RWPE2 (cell line): ENCODE results near the gene MYEOV.

Experiments used
- ATAC-seq: fragments of 200-7000 bp; cut with Tn5 transposase; 3 replicates; pipeline ENCODE4 v1.9.1; 2021; ENCODE audit warnings: low read depth
- DNase-seq: peaks from one replicate; pipeline ENCODE4 v3.0.0-alpha.2; 2020; ENCODE audit warnings: low spot score
- H3K27ac ChIP-seq: fragments of 450-650 bp; 2 replicates; pipeline ENCODE4 v1.5.1; 2017; ENCODE audit warnings: mild to moderate bottlenecking; ENCODE audit not compliant: poor library complexity, severe bottlenecking
- H3K27me3 ChIP-seq: fragments of 250-450 bp; sonication (Bioruptor Pico); 2 replicates; pipeline ENCODE4 v1.5.1; 2021; ENCODE audit warnings: mild to moderate bottlenecking, moderate library complexity; ENCODE audit not compliant: insufficient read depth, poor library complexity, severe bottlenecking
- H3K36me3 ChIP-seq: fragments of 250-450 bp; sonication (Bioruptor Pico); 2 replicates; pipeline ENCODE4 v1.5.1; 2020; ENCODE audit warnings: low read depth, mild to moderate bottlenecking, moderate library complexity
- H3K4me1 ChIP-seq: fragments of 250-450 bp; sonication (Bioruptor Pico); 2 replicates; pipeline ENCODE4 v1.5.1; 2021; ENCODE audit warnings: mild to moderate bottlenecking, moderate library complexity; ENCODE audit not compliant: insufficient read depth, poor library complexity, severe bottlenecking
- H3K4me3 ChIP-seq: fragments of 250-450 bp; sonication (Bioruptor Pico); 2 replicates; pipeline ENCODE4 v1.5.1; 2021; ENCODE audit warnings: mild to moderate bottlenecking, moderate library complexity; ENCODE audit not compliant: severe bottlenecking
- H3K9me3 ChIP-seq: fragments of 250-450 bp; sonication (Bioruptor Pico); 2 replicates; pipeline ENCODE4 v1.5.1; 2021; ENCODE audit warnings: mild to moderate bottlenecking, moderate library complexity; ENCODE audit not compliant: severe bottlenecking
- TF ChIP-seq, protein P1 (sequence below): fragments of 450-650 bp; IDR thresholded peaks from one replicate; pipeline ENCODE4 v1.5.1; 2017; ENCODE audit warnings: mild to moderate bottlenecking, moderate library complexity; ENCODE audit not compliant: poor library complexity, severe bottlenecking

MYEOV gene

DNA sequence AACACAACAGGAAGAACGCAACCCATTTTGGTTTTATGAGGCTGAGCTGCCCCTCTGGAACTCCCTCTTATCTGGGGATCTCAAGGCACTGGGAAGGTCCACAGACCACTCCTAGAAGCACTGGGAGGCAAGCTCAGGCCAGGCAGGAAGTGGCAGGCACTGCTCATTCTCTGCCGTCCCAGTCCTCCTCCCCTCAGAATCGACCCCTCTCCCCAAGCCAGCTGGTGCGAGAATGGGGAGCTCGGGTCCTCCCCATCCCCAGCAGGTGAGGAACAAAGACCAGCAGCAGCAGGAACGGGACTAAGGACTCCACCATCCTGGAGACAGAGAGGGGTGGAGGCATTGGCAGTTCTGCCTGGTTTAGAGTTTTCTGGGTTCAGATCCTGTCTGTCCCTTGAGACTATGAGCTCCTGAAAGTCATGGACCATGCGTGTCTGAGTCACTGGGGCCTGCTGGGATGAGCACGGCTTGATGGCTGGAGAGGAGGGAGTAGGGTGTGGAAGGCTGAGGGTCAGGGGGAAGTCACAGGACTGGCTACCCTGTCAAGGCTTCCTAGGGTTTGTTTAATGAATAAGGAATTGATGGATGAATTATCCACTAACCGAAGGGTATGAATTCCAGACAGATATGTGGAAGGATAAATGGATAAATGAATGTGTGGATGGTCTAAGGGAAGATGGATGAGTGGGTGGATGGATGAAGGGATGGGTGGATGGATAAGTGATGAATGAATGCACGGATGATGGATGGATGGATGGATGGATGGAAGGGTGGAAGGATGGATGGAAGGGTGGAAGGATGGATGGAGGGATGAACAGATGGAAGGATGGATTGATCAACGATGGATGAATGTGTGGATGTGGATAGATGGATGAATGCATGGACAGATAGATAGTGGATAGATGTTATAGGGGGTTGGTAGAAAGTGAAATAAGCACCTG, 6.4 kb downstream of the MYEOV start:
- H3K4me3 ChIP-seq = no peak overlapping the region
- peaks cover 53% of the 10 kb centered on the region for H3K4me1 ChIP-seq
- no peaks in the 10 kb centered on the region for H3K9me3 ChIP-seq
- TF ChIP-seq, protein P1, sequence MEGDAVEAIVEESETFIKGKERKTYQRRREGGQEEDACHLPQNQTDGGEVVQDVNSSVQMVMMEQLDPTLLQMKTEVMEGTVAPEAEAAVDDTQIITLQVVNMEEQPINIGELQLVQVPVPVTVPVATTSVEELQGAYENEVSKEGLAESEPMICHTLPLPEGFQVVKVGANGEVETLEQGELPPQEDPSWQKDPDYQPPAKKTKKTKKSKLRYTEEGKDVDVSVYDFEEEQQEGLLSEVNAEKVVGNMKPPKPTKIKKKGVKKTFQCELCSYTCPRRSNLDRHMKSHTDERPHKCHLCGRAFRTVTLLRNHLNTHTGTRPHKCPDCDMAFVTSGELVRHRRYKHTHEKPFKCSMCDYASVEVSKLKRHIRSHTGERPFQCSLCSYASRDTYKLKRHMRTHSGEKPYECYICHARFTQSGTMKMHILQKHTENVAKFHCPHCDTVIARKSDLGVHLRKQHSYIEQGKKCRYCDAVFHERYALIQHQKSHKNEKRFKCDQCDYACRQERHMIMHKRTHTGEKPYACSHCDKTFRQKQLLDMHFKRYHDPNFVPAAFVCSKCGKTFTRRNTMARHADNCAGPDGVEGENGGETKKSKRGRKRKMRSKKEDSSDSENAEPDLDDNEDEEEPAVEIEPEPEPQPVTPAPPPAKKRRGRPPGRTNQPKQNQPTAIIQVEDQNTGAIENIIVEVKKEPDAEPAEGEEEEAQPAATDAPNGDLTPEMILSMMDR = no peak
- DNase-seq (no peak), ATAC-seq (no peak)
- H3K36me3 ChIP-seq = no peaks in the 10 kb centered on the region
- H3K27ac ChIP-seq = peak overlapping the region; percentile 96
- no peaks in the 10 kb centered on the region for H3K27me3 ChIP-seq

DNA sequence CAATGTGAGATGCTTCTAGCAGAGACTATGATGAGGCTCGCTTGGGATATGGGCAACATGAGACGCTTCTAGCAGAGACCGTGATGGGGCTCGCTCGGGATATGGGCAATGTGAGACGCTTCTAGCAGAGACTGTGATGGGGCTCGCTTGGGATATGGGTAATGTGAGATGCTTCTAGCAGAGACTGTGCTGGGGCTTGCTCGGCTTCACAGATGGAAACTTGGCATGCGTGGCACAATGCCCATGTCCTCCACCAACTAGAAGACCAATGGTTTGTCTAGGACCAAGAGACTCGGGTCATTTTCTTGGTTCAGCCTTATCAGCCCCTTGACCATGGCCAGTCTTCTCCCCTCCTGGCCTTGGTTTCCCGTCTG, 7.1 kb downstream of the MYEOV start:
- Histone ChIP-seq H3K9me3 (no peaks in the 10 kb centered on the region), H3K4me3 (no peak overlapping the region), H3K36me3 (no peaks in the 10 kb centered on the region), H3K4me1 (peaks cover 52% of the 10 kb centered on the region), H3K27ac (peak overlapping the region; percentile 96), H3K27me3 (no peaks in the 10 kb centered on the region)
- ATAC-seq (no peak), DNase-seq (no peak)
- TF ChIP-seq, protein P1 = no peak

DNA sequence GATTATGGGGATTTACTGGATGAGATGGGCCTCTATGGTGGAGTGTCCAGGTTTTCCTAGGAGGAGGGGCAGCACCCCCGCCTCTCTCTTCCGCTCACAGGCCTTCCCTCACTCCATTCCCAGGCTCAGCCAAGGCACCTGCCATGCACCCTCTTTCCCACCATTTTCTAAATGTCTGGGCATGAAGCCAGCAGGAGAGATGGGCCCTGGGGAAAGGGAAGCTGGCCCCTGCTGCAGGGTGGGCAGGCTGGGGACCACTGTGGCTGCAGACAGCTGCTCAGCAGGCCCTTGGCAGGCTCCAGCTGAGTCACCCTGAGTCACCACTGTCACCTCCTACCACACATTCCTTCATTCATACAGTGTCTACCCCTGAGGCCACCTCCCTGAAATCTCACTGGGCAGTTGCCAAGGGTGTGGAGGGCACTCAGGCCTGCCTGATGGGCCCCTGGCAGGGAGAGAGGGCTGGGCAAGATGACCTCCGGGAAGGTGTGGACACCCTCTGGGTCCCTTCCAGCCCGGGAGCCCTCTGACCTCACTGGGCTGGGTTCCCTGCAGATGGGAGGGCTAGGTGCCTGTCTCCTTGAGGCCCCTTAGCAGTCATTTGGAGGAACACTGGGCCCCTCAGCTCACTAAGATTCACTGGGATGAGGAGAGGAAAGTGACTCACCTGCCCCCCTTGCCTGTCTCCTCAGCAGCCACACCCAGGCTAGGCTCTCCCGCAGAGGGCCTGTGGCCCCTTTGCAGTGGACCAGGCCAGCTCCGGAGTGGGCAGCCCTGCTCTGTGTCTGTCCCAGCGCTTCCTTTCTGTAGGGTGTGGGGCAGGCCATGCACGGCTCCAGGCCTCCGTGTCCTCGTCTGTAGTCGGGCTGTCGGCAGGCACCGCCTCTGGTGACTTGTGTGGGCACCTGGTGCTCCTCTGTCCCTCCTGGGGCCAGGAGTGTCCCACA, 7.8 kb downstream of the MYEOV start:
- Histone ChIP-seq H3K4me1 (peaks cover 45% of the 10 kb centered on the region), H3K27me3 (no peaks in the 10 kb centered on the region), H3K9me3 (no peaks in the 10 kb centered on the region), H3K4me3 (no peak overlapping the region), H3K27ac (peak overlapping the region; percentile 96), H3K36me3 (no peaks in the 10 kb centered on the region)
- ATAC-seq (peak; percentile 60), DNase-seq (peak; percentile 90)
- TF ChIP-seq, protein P1 = no peak

DNA sequence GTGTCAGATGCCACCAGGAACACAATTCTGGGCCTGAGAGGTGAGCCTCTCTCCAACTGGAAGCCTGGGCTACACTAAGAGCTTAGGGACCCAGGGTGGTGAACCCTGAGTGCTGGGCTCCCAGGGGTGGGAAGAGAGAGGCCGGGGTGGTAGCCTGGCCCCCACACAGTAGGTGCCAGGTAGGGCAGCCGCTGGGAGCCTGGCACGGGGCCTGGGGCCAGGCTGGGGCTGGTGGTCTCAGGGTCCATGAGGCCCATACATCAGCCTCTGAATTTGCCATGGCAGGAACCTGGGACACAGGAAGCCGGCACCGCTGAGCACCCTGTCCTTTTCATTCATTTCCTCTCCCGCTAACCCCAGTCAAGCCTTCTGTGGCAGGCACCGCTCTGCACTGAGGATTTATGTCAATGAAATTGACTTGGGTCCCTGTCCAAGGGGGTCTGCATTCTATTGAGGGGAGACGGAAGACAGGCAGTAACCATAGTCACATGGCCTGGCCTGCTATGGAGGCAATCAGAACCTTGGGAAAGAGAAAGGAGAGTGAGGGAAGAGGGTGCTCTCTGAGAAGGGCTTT, 8.6 kb downstream of the MYEOV start:
- no peak overlapping the region for H3K4me3 ChIP-seq
- ATAC-seq = no peak
- no peak for DNase-seq
- no peaks in the 10 kb centered on the region for H3K27me3 ChIP-seq
- H3K36me3 ChIP-seq = no peaks in the 10 kb centered on the region
- H3K4me1 ChIP-seq = peaks cover 41% of the 10 kb centered on the region
- TF ChIP-seq, protein P1 = no peak
- H3K9me3 ChIP-seq = no peaks in the 10 kb centered on the region
- H3K27ac ChIP-seq = peak overlapping the region; percentile 96
